GOT3 (cell line): Measurements from ENCODE around the gene AMOTL2.

Source experiments
- DNase-seq: peaks from one replicate; lab custom pipeline; 2025; ENCODE audit warnings: mixed read lengths; lab: John Stamatoyannopoulos, UW

AMOTL2 gene

DNA sequence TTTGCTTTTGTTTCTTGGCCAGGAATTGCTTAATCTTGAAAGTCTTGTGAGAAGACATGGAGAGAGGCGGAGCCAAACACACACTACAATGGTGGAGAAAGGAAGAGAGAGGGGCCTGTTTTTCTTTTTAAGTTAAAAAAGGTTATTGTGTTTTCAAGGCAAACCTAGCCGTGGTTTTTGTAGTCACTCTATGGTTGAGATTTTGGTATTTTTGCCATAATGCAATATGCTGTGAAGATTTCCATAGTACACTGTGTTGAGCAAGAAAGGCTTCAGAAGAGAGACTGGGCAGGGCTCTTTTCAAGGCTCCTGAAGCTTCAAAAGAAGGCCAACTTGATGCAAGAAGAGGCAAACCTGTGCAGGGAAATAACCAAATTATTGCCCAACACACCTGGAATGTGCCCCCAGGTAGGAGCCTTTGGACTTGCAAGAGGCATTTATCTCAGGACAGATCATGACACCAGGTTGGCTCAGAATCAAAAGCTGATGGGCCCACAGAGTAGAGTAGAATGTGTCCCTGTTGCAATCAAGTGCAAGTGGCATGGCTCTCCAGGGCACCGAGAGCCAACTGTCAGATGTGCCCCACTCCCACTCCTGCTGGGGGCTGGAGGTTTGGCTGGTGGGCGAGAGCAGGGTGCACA is 22.1 kb downstream of the AMOTL2 start:
- no peak for DNase-seq

DNA sequence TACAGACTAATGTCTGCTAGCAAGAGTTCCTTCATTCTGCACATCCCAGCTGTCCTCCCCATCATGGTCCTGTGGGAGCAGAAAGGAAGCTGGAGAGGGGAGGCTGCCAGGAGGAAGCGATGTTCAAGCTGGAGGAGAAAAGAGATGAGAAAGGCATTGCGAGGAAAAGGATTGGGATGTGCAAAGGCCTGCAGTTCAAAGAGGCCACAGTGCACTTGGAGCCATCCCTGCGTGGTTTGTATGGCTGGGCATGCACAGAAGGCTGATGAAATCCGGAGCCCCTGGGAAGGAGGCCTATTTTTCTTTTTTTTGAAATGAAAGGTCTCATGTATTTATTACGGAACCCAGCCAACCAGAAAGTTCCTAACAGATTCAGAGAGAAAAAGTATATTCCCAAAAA is 22.8 kb downstream of the AMOTL2 start:
- no peak for DNase-seq

DNA sequence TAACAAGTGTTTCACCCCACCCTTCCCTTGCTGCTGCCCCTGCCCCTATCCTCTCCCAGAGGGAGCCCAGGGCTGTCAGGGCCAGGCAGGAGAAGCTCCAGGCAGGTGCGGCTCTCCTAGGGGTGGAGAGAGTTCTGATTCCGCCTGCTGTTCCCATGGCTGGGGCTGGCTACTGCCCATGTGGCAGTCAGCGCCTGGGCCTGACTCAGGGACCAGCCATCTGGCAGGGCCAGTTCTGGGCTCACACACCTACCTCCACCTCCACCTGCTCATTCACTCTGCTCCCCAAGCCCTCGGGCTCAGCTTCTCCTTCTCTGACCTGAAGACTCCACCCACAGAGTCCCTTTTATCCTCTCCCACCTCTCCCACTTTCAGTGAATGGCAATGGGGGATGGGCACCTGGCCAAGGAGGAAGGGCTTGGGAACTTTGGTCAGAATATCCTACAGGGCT is 23.4 kb downstream of the AMOTL2 start:
- no peak for DNase-seq

DNA sequence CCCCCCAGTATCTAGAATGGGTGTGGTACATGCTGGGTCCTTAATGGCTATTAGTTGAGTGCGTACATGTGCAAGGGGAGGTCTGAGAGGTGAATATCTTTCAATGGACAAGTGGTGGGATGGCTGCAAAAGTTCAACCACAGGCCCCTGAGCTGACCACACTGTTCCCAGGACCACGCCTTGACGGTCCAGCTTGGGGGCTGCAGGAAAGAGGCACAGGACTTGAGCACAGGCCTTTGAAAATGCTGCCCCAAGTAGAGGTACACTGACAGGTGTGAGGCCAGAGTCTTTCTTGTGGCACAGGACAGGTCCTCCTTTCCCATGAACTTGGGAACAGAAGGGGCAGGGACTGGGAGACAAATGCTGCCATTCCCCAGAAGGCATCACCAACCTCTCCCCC is 24.0 kb downstream of the AMOTL2 start:
- no peak for DNase-seq

DNA sequence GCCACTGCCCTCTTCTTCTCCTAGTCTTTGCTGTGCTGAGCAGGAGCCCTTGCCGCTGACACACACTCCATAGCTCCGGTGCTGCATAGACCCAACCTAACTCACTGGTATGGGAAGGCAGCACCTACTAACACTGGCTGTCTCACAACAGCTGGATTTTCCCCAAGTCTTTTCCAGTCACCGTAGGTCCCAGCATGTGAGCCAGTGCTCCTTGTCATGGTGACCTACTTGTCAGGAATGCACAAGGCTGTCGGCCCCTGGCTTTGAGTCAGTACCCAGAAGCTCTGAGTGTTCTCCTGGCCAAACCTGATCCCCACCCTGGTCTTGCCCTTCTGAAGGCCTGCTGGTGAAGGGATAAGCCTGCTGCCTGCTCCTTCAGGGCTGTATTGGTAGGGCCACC is 25.7 kb downstream of the AMOTL2 start:
- DNase-seq: no peak

DNA sequence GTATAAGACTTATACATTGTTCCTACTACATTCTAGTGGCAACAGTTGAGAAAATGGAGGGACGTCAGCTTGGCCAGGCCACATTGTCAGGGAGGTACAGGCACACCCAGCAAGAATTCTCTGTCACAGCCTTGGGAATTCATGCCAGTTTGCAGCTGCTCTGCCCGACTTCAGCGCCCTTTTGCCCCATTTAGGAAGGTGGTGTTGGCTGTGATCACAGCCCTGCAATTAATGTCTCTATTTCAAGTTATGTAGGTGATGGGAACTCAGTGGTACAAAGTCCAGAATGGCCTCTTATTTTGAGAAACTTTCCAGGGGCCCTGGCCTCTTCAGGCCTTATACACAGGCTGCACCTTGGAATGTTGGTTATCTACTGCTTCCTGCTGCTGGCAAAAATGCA is 26.7 kb downstream of the AMOTL2 start:
- no peak for DNase-seq

DNA sequence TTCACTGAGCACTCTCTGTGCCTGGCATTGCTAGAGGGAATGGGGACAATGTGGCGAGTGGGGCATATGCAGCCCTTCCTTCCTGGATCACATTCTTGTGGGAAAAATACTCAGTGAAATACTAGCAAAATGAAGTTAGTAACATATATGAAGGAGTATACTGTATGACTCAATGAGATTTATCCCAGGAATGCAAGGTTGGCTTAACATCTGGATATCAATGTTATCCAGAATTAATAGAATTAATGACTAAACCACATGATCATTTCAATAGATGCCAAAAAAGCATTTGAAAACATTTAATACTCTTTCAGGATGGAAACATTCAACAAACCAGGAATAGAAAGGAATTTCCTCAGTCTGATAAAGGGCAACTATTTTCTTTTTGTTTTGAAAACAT is 27.5 kb downstream of the AMOTL2 start:
- no peak for DNase-seq

DNA sequence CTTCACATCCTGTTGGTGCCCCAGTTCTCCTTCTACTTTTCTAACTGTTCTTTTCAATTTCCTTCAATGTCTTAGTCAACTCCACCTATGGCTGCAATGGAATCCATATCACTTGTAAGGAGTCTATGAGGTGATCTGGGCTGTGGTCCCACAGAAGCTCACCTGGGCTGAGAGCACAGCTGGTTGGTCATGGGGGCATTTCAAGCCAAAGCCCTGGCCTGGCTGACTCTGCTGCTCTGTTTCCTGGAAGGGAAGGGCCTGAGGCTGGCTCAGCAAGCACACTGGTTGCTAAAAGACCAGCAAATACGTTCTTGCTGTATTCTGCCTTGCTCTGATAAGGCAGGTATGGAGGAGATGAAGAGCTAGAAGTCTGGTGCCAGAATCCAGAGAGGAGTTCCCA is 29.0 kb downstream of the AMOTL2 start:
- DNase-seq: no peak

GRCh38 chr3:134344560-134344959 is 29.7 kb downstream of the AMOTL2 start:
- DNase-seq: no peak

- DNase-seq: no peak
These were observed 32.0 kb downstream of the AMOTL2 start for GRCh38 chr3:134342259-134342658.

DNA sequence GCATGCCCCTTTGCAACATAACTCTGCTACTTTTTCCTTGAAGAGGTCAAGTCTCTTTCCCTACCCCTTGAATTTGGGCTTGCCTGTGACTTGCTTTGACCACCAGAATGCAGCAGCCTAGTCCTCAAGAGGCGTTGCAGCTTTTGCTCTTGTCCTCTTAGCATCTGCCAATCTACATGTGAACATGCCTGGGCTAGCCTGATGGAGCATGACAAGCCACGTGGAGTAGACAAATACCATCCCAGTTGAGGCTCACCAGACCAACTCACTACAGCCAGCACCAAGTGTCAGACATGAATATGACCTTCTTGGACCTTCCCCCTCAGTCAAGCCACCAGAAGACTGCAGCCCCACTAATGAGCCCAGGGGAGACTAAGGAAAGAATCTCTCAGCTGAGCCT is 32.9 kb downstream of the AMOTL2 start:
- DNase-seq: no peak

GRCh38 chr3:134340982-134341365 is 33.3 kb downstream of the AMOTL2 start:
- DNase-seq: no peak

DNA sequence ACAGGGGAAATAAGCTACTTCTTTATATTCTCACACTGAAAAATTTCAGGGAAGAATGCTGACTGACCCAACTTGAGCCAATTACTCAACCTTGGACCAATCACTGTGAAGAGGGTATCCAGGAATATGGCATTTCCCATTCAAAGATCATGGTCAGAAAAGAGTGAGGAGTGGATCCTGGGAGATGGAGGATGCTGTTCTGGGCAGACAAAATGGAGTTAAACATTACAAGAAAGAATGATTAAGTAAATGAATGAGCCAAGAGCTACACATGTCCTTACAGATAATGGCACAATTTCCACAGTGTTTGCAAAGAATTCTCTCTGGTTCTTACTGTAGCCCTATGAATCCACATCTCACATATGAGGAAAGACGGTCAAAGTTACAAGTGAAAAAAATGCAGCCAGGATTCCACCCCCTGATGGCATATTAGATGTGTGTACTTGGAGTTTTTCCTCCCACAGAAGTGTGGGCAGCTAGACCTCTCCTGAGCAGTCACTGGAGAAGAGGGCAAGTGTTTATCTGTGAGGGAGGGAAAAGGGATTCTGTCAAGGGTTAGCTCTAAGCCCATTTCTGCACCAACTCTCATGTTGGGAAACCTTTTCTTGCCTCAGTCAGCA is 33.8 kb downstream of the AMOTL2 start:
- no peak for DNase-seq

GRCh38 chr3:134339913-134340312 is 34.3 kb downstream of the AMOTL2 start:
- DNase-seq: no peak

GRCh38 chr3:134339331-134339730 is 34.9 kb downstream of the AMOTL2 start:
- no peak for DNase-seq

DNA sequence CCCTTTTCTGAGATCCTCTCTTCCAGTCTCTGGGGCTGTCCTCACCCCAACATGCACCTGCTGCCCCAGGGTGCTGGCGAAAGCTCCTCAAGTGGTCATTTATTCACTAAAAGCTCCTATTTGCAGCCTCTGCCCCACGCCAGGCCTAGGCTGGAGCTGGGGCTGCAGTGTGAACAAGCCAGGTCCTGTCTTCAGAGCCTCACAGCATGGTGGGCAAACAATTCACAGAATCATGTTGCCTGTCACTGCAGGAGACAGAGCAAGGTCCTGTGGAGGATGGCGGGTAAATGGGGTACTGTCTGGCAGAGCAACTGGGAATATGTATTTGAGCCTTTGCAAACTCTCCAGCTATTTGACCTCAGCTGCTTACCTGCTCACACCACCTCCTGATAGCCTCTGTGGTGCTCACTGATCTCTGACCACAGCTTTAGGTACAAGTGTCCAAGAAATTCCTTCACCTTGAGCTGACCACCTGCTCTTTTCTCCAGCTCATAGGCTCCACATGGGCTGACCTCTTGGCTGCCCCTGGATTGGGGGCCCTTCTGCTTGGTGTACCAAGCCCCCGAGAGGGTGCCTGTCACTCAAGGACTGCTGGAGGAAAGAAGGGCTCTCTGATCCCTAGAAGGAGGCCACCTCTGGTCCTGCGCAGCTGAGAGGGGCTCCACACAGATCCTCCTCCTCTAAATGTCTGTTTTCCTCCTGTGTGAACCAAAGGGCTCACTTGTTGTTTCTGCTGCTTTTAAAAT is 35.6 kb downstream of the AMOTL2 start:
- DNase-seq: no peak

- no peak for DNase-seq
These were observed 36.1 kb downstream of the AMOTL2 start for GRCh38 chr3:134338201-134338512.

DNA sequence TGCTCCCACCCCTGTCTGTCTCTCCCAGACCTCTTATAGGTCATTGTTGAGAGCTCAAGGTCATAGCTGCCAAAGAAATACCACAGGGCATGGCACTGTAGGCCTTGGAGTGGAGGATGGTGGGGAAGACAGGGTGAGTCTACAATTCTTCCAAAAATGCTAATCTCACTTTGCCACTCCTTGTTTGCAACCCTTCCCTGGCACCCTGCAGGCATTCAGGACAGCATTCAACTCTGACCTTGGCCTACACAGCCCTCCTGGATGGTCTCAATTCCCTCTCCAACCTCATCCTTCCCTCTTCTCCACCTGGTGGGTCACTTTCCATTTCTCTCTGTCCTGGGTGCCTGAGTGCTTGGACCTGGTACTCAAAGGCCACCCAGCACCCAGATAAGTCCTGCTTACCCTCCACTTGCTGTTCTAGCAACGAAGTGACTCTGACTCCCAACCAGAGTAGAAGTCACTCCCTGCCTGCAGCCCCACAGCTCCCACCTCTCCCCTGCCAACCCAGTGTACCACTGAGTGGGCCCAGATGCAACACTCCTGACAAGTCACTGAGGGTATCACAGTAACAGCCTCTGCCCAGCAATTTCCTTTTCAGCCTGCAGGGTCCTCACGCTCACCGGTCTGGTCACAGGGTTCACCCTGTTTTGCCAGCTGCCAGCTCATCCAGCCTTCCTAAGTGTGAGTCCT is 36.6 kb downstream of the AMOTL2 start:
- DNase-seq: no peak

GRCh38 chr3:134337071-134337482 is 37.2 kb downstream of the AMOTL2 start:
- no peak for DNase-seq

- no peak for DNase-seq
These were observed 37.7 kb downstream of the AMOTL2 start for GRCh38 chr3:134336587-134336986.

- DNase-seq: no peak
These were observed 39.4 kb downstream of the AMOTL2 start for GRCh38 chr3:134334901-134335280.

- DNase-seq: no peak
These were observed 39.9 kb downstream of the AMOTL2 start for GRCh38 chr3:134334231-134334900.
